GM21390 (cell line): ENCODE measurements around the gene PPP1R3E.
"Not testable (repeated sequence)": the region's sequence is repeated elsewhere in the genome, so short reads cannot be mapped to it uniquely, and the experiment has no call there.

Experiments used
- ATAC-seq: cut with Tn5 transposase; IDR thresholded peaks from one replicate; pipeline ENCODE4 v1.9.1; 2021; ENCODE audit not compliant: unreplicated experiment

PPP1R3E gene, protein sequence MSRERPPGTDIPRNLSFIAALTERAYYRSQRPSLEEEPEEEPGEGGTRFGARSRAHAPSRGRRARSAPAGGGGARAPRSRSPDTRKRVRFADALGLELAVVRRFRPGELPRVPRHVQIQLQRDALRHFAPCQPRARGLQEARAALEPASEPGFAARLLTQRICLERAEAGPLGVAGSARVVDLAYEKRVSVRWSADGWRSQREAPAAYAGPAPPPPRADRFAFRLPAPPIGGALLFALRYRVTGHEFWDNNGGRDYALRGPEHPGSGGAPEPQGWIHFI

DNA sequence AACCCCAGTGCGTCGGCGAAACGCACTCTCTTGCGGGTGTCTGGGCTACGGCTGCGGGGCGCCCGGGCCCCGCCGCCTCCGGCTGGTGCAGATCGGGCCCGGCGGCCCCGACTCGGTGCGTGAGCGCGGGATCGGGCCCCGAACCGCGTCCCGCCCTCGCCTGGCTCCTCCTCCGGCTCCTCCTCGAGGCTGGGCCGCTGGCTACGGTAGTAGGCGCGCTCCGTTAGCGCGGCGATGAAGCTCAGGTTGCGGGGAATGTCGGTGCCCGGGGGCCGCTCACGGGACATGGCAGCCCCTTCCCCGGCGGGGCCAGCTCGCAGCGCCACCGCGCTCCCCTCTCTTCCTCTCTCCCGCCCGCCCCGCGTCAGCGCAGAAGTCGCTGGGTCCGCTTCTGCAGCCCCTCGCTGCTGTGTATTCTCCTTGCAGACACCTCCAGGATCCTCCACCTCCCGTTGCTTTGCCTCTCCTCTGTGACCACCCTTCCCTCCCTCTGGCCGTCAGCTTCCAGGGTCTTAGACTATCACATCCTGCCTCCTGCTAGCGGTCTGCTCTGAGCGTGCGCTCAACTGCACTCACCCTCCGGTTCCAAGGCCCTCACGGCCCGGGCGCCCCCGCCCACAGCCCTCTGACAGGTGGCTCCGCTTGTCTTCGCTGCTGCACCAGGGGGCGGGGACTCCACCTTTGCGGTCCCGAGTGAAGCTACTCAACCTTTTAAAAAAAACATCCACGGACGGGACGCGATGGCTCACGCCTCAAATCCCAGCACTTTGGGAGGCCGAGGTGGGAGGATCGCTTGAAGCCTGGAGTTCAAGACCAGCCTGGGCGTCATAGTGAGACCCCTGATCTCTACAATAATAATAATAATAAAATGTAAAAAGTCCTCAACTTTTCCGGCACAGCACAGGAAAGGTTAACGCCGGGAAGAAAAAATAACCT is at the start of gene PPP1R3E:
Gene PPP1R3E (minus strand): TSS at position 570 of the 936 bp plus-strand sequence. CDS start 283 bp downstream, at position 287.
- ATAC-seq, result peak; percentile 36

DNA sequence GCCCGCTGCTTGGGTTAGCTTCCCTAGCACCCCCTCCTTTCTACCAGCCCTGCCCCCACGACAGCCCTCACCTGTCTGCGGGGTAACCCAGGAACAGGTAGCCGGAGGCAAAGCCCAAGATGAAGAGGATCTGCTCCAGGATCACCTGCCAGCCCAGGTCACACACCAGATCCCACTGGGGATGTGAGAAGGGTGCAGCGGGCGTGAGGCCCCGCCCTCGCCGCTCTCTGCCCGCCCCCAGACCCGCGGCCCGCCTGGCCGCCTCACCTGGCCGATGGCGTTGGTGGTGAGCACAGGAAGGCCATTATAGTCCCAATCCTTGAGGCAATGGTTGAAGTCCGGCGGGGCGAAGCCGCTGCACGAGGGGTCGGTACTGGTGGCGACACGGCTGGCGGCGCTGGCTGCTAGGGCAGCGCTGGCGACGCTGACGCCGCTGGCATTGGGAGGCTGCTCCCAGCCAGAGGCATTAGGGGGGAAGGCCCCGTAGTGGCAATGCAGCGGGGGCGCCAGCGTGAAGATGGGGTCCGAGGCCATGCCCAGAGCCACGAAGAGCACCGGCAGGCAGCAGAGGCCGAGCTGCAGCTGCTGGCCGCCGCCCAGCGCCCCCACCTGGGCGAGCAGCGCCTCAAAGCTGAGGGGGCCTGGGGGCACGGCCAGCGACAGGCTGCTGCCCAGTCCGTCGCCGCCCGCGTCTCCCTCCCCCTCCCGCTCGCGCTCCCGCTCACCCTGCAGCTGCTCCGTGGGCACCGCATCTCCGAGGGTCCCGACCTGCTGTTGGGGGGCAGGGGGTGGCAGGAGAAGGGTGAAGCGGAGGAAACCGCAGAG is 49.2 kb upstream of the PPP1R3E start:
- no peak for ATAC-seq

DNA sequence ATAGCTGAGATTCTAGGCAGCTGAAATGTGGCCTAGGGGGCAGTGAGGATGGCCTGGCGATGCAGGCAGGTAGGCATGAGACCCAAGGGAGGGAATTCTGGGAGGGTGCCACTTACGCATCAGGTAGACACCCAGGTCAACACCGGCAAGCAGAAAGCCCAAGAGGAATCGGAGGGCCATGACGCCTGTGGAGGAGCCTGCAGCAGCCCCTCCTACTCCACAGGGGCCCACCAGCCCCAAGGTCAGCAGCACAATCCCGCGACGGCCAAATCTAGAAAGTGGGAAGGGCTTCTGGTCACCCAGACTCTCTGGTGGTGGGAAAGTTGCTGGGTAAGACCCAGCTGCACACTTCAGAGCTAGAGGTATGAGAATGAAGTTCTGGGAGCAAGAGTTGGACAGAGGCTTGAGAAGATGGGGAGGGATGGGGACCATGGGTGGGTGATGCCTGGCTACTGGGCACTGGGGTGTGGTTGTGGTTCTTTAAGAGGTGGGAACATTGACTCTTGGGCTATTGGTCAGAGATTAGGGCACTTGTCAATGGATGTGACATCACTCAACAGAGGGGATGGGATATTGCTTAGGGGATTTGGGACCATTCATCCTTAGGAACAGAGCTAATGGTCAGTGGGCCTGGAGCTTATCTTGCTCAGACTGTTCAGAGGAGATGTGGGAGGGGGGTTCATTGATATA is 46.6 kb upstream of the PPP1R3E start:
- no peak for ATAC-seq

DNA sequence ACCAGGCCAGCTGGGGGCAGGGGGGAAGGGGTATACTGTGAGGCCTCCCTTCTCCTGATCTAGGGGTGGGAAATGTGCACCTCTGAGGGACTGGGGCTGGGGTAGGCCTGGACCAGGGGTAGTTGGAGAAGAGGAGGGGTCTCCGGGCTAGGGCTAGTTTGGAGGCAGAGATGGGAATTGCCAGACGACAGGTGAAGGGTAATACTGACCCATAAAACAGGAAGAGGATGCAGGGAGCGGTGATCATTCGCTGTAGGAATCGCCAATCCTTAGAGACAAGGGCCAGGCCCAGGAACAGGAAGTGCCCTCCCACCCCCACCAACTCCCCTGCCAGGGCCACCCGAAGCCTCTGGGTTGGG is 45.6 kb upstream of the PPP1R3E start:
- no peak for ATAC-seq

DNA sequence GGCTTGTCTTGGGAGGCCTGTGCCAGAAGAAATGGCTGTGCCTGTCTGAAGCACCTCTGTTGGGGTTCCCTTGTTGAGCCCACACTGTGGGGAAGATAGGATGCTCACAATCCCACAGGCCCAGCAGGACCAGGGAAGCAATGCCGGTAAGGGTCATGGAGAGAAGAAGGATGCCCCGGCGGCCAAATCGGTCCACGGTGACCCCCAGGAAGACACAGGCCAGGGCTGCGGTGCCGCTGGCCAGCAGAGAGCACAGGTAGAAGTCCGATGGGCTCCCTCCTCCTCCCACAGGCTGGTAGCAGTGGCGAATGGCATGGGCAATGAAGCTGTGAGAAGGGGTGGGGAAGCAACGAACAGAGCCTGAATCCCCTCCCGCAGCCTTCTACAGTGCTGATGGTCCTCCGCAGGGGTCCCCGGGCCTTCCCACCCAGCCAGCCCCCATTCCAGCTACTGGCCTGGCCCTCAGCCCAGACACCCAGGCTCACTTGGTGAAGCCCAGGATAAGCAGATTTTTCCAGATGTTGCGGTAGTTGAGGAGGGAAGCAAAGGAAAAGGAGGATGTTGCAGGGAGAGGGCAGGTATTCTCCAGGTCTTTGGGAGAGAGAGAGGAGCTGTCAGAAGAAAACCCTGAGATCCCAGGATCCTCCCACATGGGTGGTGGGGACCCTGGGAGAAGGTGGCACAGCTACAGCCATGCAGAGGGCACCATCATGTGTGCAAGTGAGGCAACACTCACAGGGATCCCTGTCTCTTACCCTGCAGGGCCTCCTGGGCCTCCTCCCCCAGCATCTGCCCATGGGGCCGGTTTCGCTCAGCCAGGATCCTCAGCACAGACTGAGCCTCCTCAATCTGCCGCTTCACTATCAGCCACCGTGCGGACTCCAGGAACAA is 45.0 kb upstream of the PPP1R3E start:
- no peak for ATAC-seq

DNA sequence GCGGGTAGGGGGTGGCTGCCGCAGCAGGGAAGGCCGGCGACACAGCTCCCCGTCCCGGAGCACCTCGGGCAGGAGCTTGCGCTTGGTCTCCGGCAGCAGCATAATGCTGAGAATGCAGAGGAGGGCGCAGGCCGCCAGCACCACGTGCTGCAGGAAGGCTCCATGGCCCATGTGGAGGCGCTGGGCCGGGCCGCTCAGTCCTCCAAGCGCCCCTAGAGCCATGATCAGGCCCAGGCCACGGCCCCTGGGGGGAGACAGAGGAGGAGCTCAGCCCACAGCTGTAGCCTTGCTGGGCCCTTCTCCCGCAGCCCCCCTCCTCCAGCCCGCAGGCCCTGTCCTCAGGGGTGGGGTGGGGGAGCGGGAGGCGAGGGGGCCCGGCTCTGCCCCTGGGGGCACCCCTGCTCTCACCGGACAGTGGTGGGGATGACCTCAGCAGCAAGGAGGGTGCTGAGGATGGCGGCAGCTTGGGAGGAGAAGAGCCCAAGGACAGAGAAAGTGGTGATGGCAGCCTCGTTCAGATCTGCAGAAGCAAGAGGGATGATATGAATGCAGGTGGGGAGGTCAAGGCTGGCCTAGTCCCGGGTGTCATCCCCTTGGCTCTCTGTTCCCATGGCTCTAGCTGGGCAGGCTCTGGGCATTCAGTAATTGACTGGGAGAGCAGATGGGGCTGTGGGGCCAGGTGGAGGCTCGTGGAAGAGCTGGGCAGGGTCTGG is 44.2 kb upstream of the PPP1R3E start:
- ATAC-seq, result no peak

DNA sequence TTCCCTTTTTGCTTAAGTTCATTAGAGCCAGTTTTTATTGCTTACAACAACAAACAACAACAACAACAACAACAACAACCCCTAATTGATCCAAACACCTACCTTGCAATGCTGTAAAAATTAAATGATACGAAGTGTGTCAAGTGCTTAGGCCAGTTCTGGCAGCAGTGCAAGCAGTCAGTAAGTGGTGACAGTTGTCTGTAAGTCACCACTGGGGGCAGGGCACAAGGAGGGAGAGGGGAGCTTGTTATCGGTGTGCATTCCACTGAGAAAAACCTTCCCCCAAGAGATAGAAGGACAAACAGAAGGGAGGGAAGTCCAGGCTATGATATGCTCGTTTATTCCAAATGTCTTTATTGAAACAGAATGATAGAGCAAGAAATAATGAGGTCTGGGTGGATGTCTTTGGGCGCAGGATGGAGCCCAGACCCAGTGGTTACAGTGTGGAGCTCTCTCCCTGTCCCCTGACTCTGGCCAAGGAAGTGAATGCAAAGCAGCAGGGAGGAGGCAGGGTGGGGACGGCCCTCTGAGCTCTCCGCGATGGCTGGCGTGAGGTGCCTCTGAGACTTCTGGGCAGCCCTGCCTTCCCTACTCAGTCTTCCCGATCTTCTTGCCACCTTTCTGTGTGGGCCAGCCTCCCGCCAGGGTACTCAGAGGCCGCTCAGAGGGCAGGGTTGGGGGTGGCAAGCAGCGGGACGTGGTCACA is 43.5 kb upstream of the PPP1R3E start:
- no peak for ATAC-seq

DNA sequence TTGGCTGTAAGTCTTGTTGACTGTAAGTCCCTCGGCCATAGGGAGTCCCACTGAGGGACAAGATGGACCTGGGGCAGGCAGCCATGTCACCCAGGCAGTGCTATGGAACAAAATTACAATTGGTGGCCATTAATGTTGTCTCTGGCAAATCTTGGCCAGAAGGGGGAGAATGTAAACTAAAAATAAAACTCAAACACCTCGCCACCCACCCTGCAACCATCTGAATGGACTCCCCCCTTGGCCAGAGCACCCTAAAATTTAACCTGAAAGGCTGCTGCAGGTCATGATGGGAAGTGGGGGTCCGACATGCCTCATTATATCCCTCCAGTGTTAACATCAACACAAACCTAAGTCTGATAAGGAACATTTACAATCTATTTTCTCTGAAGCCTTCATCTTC is 41.8 kb upstream of the PPP1R3E start:
- ATAC-seq, result no peak

DNA sequence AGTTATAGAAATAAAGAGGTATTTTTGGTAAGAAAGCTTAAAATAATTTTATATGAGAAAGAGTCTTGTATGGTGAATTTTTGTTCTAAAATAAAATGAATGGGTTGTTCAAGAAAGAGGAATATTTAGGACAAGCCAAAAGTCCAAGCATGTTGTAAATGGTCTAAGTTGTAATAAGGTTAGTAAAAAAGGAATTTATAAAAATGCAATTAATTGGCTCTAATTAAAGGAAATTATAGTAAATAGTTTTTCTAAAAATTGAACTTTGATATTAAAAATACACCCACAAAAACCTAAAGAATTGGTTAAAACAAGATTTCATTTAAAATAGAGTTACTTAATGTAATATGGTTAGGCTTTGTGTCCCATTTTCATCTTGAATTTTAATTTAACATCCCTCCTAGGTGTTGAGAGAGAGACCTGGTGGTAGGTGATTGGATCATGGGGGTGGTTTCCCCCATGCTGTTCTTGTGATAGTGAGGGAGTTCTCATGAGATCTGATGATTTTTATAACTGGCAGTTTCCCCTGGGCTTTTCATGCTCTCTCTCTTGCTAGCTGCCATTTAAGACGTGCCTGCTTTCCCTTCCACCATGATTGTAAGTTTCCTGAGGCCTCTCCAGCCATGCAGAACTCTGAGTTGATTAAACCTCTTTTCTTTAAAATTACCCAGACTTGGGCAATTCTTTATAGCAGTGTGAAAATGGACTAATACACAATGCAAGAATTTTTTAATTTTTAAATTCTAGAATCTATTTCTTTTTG is 37.0 kb upstream of the PPP1R3E start:
- no peak for ATAC-seq

DNA sequence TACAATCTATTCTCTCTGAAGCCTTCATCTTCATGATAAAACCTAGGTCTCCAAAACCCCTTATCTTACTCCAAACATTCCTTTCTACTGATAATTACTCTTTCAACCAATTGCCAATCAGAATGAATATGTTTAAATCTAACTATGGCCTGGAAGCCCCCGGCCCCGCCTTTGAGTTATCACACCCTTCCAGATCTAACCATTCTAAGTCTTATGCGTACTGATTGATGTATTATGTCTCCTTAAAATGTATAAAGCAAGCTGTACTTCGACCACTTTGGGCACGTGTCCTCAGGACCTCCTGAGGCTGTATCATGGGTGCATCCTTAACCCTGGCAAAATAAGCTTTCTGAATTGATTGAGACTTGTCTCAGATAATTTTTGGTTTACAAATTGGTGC is 33.0 kb upstream of the PPP1R3E start:
- ATAC-seq, result no peak

DNA sequence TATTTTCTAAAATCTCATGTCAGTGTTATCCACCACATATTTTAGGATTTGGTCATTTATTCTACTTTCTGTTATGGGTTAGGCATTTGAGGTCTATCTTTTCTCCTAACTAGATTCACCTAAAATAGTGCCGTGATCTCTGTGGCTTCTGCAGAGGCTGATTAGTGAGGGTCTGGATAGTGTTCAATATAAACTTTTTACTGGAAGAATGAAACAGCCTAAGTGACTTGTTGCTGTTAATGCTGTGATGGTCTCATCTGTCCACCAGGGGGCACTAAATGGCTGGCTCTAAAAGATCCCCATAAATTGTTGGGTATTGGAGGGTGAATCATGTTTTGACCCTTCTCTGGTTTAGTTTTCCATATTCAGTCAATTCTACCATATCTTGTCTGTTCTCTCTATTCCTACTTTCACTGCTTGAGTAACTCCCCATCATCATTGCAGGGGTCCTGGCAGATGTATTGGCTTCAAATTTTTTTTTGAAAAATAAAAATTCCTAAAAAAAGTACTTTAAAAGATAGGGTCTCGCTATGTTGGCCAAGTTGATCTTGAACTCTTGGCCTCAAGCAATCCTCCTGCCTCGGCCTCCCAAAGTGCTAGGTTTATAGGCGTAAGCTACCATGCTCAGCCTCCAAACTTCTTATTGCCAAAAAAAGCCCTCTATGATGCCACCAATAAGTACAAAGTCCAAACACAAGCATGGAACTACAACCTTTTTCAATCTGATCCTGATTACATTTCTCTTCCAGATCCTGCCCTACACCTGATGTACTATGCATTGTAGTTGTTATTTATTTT is 25.5 kb upstream of the PPP1R3E start:
- no peak for ATAC-seq

DNA sequence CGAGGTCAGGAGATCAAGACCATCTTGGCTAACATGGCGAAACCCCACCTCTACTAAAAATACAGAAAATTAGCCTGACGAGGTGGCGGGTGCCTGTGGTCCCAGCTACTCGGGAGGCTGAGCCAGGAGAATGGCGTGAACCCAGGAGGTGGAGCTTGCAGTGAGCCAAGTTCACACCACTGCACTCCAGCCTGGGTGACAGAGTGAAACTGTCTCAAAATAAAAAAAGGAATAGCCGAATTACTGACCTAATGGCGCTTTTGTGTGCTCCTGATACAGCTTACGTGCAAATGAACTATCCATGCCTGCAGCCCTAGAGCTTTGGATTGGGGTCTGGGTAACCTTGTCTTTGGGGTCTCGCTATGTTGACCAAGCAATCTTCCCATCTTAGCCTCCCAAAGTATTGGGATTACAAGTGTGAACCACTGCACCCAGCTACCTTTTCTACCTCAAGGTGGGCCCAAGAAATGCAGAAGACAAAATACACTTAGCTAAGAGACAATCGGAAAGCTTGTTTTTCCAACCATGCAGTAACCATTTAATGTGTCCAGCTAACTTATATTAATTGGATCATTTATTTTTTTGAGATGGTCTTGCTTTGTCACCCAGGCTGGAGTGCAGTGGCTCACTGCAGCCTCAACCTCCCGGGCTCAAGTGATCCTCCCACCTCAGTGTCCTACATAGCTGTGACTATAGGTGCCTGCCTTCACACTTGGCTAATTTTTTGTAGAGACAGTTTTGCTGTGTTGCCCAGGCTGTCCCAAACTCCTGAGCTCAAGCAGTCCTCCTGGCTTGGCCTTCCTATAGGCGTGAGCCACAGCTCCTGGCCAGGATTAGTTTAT is 24.1 kb upstream of the PPP1R3E start:
- no peak for ATAC-seq

DNA sequence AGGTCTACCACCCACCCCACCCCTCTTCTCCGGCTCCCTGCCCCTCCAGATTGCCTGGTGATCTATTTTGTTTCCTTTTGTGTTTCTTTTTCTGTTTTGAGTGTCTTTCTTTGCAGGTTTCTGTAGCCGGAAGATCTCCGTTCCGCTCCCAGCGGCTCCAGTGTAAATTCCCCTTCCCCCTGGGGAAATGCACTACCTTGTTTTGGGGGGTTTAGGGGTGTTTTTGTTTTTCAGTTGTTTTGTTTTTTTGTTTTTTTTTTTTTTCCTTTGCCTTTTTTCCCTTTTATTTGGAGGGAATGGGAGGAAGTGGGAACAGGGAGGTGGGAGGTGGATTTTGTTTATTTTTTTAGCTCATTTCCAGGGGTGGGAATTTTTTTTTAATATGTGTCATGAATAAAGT is 23.1 kb upstream of the PPP1R3E start:
- ATAC-seq, result not testable (repeated sequence)

DNA sequence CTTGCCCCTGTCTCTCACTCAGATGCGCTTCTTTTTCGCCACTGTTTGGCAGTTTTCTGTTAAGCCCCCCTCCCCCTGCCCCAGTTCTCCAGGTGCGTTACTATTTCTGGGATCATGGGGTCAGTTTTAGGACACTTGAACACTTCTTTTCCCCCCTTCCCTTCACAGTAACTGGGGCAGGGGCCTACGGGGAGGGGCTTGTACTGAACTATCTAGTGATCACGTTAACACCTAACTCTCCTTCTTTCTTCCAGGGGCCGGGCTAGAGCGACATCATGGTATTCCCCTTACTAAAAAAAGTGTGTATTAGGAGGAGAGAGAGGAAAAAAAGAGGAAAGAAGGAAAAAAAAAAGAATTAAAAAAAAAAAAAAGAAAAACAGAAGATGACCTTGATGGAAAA is 22.3 kb upstream of the PPP1R3E start:
- ATAC-seq, result no peak

DNA sequence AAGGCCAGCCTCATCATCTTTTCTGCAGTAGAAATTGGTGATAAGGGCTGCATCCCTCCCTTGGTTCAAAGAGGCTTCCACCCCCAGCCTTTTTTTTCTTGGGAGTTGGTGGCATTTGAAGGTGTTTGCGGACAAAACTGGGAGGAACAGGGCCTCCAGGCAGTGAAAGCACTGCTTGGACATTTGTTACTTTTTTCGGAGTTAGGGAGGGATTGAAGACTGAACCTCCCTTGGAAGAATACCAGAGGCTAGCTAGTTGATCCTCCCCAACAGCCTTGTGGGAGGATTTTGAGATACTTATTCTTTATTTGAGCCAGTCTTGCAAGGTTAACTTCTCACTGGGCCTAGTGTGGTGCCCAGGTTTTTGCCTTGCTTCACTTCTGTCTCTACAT is 21.8 kb upstream of the PPP1R3E start:
- no peak for ATAC-seq

DNA sequence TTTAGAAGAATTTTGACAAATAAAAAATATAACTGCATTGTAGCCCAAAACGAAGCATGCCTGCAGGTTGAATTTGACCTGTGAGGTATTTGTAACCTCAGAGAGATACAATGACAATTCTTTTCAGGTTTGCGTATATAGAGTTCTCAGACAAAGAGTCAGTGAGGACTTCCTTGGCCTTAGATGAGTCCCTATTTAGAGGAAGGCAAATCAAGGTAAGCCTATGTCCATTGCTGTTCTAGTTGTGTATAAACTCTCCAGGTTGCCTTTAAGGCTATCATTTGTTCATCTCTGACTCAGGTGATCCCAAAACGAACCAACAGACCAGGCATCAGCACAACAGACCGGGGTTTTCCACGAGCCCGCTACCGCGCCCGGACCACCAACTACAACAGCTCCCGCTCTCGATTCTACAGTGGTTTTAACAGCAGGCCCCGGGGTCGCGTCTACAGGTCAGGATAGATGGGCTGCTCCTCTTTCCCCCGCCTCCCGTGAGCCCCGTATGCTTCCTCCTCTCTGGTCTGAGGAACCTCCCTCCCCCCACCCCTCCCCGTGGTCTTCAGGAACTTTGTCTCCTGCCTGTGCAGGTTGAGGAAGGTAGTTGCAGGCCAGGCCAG is 21.3 kb upstream of the PPP1R3E start:
- ATAC-seq, result no peak
